ENCODE data around the gene PCGF2.

The PCGF2 gene

GRCh38 chr17:38753071-38753506, 5.0 kb upstream of the PCGF2 start:
- Histone ChIP-seq H3K9ac (ENCODE audit: low read length) (peak overlapping the region; percentile 92), H3K79me2 (ENCODE audit: insufficient read depth, low read length) (peaks cover 28% of the 10 kb centered on the region), H3K27me3 (ENCODE audit: low read length) (no peaks in the 10 kb centered on the region), H3K36me3 (ENCODE audit: low read length) (peaks cover 12% of the 10 kb centered on the region), H3F3A (ENCODE audit: insufficient read depth) (0 out of 2 replicates have a peak, but pooled peaks cover 9% of the 10 kb centered on the region), H4K20me1 (ENCODE audit: low read depth, low read length) (no peaks in the 10 kb centered on the region), H3K9me2 (replicated peaks; ENCODE audit: insufficient read depth, low read length) (no peaks in the 10 kb centered on the region), H3K4me3 (ENCODE audit: insufficient read depth, low read length, poor library complexity, severe bottlenecking) (peak overlapping the region; percentile 75), H2AFZ (ENCODE audit: low read depth, low read length, severe bottlenecking) (peak overlapping the region; percentile 59), H3K27ac (ENCODE audit: low read depth, low read length) (peak overlapping the region; percentile 47; the same call in 1 of the 2 replicates), H3K9me3 (ENCODE audit: insufficient read depth, low read length) (no peaks in the 10 kb centered on the region), H3K4me2 (ENCODE audit: low read depth, low read length, poor library complexity, severe bottlenecking) (peak overlapping the region; percentile 65)
- TF ChIP-seq CTCF (IDR thresholded peaks at IDR 0.05; ENCODE audit: insufficient read depth, low read length, poor library complexity, severe bottlenecking), result no peak
- no peak for TF ChIP-seq EZH2phosphoT487 (conservative IDR thresholded peaks at IDR 0.05; ENCODE audit: low read length)

GRCh38 chr17:38752308-38753070, 4.4 kb upstream of the PCGF2 start, which contains the start of gene PSMB3:
Gene PSMB3, plus strand, starts transcription at chr17:38752741. Its CDS starts 86 bp downstream, at chr17:38752827.
- Histone ChIP-seq H4K20me1 (ENCODE audit: low read depth, low read length) (no peaks in the 10 kb centered on the region), H3K27ac (ENCODE audit: low read depth, low read length) (peak within 1 kb of the TSS; percentile 81), H3K9ac (ENCODE audit: low read length) (peak within 1 kb of the TSS; percentile 92), H3K9me3 (ENCODE audit: insufficient read depth, low read length) (no peaks in the 10 kb centered on the region), H3K9me2 (replicated peaks; ENCODE audit: insufficient read depth, low read length) (no peaks in the 10 kb centered on the region), H3K4me2 (ENCODE audit: low read depth, low read length, poor library complexity, severe bottlenecking) (peak within 1 kb of the TSS; percentile 79), H3K27me3 (ENCODE audit: low read length) (no peaks in the 10 kb centered on the region), H2AFZ (ENCODE audit: low read depth, low read length, severe bottlenecking) (peak within 1 kb of the TSS; percentile 79), H3F3A (ENCODE audit: insufficient read depth) (0 out of 2 replicates have a peak, but pooled peaks cover 9% of the 10 kb centered on the region), H3K79me2 (ENCODE audit: insufficient read depth, low read length) (peaks cover 28% of the 10 kb centered on the region), H3K4me3 (ENCODE audit: insufficient read depth, low read length, poor library complexity, severe bottlenecking) (peak within 1 kb of the TSS; percentile 77), H3K36me3 (ENCODE audit: low read length) (peaks cover 8% of the 10 kb centered on the region)
- TF ChIP-seq CTCF (IDR thresholded peaks at IDR 0.05; ENCODE audit: insufficient read depth, low read length, poor library complexity, severe bottlenecking) (no peak), EZH2phosphoT487 (conservative IDR thresholded peaks at IDR 0.05; ENCODE audit: low read length) (no peak)

GRCh38 chr17:38751808-38752307, 3.7 kb upstream of the PCGF2 start:
- Histone ChIP-seq H3K9me2 (replicated peaks; ENCODE audit: insufficient read depth, low read length) (no peaks in the 10 kb centered on the region), H3K9ac (ENCODE audit: low read length) (peak overlapping the region; percentile 92), H3K27me3 (ENCODE audit: low read length) (no peaks in the 10 kb centered on the region), H3K36me3 (ENCODE audit: low read length) (peaks cover 8% of the 10 kb centered on the region), H3K79me2 (ENCODE audit: insufficient read depth, low read length) (peaks cover 28% of the 10 kb centered on the region), H3K9me3 (ENCODE audit: insufficient read depth, low read length) (no peaks in the 10 kb centered on the region), H3K27ac (ENCODE audit: low read depth, low read length) (peak overlapping the region; percentile 81), H3K4me2 (ENCODE audit: low read depth, low read length, poor library complexity, severe bottlenecking) (peak overlapping the region; percentile 79), H2AFZ (ENCODE audit: low read depth, low read length, severe bottlenecking) (peak overlapping the region; percentile 79), H4K20me1 (ENCODE audit: low read depth, low read length) (no peaks in the 10 kb centered on the region), H3F3A (ENCODE audit: insufficient read depth) (0 out of 2 replicates have a peak, but pooled peaks cover 9% of the 10 kb centered on the region), H3K4me3 (ENCODE audit: insufficient read depth, low read length, poor library complexity, severe bottlenecking) (peak overlapping the region; percentile 77)
- TF ChIP-seq EZH2phosphoT487 (conservative IDR thresholded peaks at IDR 0.05; ENCODE audit: low read length) (no peak), CTCF (IDR thresholded peaks at IDR 0.05; ENCODE audit: insufficient read depth, low read length, poor library complexity, severe bottlenecking) (no peak)
